Ishikawa (cell line): ENCODE measurements around the gene SMIM26.

Source experiments
- CEBPB ChIP-seq: IDR thresholded peaks from 2 replicates; pipeline ENCODE4 v1.6.1; 2012
- CREB1 ChIP-seq: IDR thresholded peaks from 2 replicates; pipeline ENCODE4 v1.6.1; 2012; ENCODE audit warnings: low read depth
- EGR1 ChIP-seq: IDR thresholded peaks from 2 replicates; pipeline ENCODE4 v1.6.1; 2012
- EP300 ChIP-seq: IDR thresholded peaks from 2 replicates; pipeline ENCODE4 v1.6.1; 2012; ENCODE audit warnings: borderline replicate concordance
- FOXM1 ChIP-seq: IDR thresholded peaks from 2 replicates; pipeline ENCODE4 v1.6.1; 2012; ENCODE audit warnings: low read depth, borderline replicate concordance
- MAX ChIP-seq: IDR thresholded peaks from 2 replicates; pipeline ENCODE4 v1.6.1; 2012
- NFIC ChIP-seq: IDR thresholded peaks from 2 replicates; pipeline ENCODE4 v1.6.1; 2012
- RAD21 ChIP-seq: IDR thresholded peaks from 2 replicates; pipeline ENCODE4 v1.6.1; 2012; ENCODE audit warnings: low read depth
- REST ChIP-seq: IDR thresholded peaks from 2 replicates; pipeline ENCODE4 v1.6.1; 2012; ENCODE audit warnings: low read depth, mild to moderate bottlenecking
- TAF1 ChIP-seq: IDR thresholded peaks from 2 replicates; pipeline ENCODE4 v1.6.1; 2012; ENCODE audit warnings: low read depth, mild to moderate bottlenecking
- TCF12 ChIP-seq: IDR thresholded peaks from 2 replicates; pipeline ENCODE4 v1.6.1; 2012; ENCODE audit warnings: low read depth
- TEAD4 ChIP-seq: IDR thresholded peaks from 2 replicates; pipeline ENCODE4 v1.6.1; 2012
- USF1 ChIP-seq: IDR thresholded peaks from 2 replicates; pipeline ENCODE4 v1.6.1; 2012
- YY1 ChIP-seq: IDR thresholded peaks from 2 replicates; pipeline ENCODE4 v1.6.1; 2012; ENCODE audit warnings: low read depth
- ZBTB7A ChIP-seq: IDR thresholded peaks from 2 replicates; pipeline ENCODE4 v1.6.1; 2012; ENCODE audit warnings: low read depth

SMIM26 gene

GRCh38 chr20:18611492-18611891 is 44.3 kb downstream of the SMIM26 start:
- TF ChIP-seq YY1 (no peak), RAD21 (no peak), CEBPB (no peak), TEAD4 (no peak), TCF12 (no peak), USF1 (no peak), EGR1 (no peak), EP300 (no peak), CREB1 (no peak), TAF1 (no peak), ZBTB7A (no peak), FOXM1 (no peak), NFIC (no peak), MAX (no peak)

- TF ChIP-seq TEAD4, result no peak
Observed at GRCh38 chr20:18613553-18613952, 46.3 kb downstream of the SMIM26 start.

GRCh38 chr20:18614244-18614643 is 47.0 kb downstream of the SMIM26 start:
- TF ChIP-seq REST (no peak), CEBPB (no peak), TEAD4 (no peak), NFIC (no peak), RAD21 (no peak), EP300 (no peak), TCF12 (no peak), ZBTB7A (no peak), USF1 (no peak), FOXM1 (no peak), CREB1 (no peak), TAF1 (no peak), EGR1 (no peak), YY1 (no peak), MAX (no peak)

GRCh38 chr20:18615020-18615650 is 47.9 kb downstream of the SMIM26 start:
- TF ChIP-seq EGR1, result no peak
- no peak for TF ChIP-seq MAX
- no peak for TF ChIP-seq CREB1
- no peak for TF ChIP-seq NFIC
- no peak for TF ChIP-seq TCF12
